Loucy (cell line): ENCODE results near the gene CUL1.

ENCODE experiments used
- H2AFZ ChIP-seq: fragments of 200-600 bp; sonication (generic); 2 replicates; pipeline ENCODE4 v1.6.0; 2016; ENCODE audit warnings: antibody characterized with exemption, mild to moderate bottlenecking, low read length, moderate library complexity
- H3F3A ChIP-seq: fragments of 200-600 bp; 2 replicates; pipeline ENCODE4 v1.6.0; 2016; ENCODE audit warnings: antibody characterized with exemption, low read depth, mild to moderate bottlenecking
- H3K27me3 ChIP-seq: fragments of 200-600 bp; sonication (generic); 2 replicates; pipeline ENCODE4 v1.6.1; 2014; ENCODE audit warnings: low read length, mild to moderate bottlenecking; ENCODE audit not compliant: insufficient read depth, poor library complexity, severe bottlenecking
- H3K36me3 ChIP-seq: fragments of 200-600 bp; sonication (generic); 2 replicates; pipeline ENCODE4 v1.6.1; 2016; ENCODE audit warnings: low read length; ENCODE audit not compliant: insufficient read depth
- H3K4me1 ChIP-seq: fragments of 200-600 bp; sonication (generic); 2 replicates; pipeline ENCODE4 v1.5.1; 2014; ENCODE audit warnings: low read length, mild to moderate bottlenecking; ENCODE audit not compliant: insufficient read depth, poor library complexity, severe bottlenecking
- H3K4me2 ChIP-seq: fragments of 200-600 bp; sonication (generic); 2 replicates; pipeline ENCODE4 v1.6.0; 2014; ENCODE audit warnings: antibody characterized with exemption, low read length, low read depth, mild to moderate bottlenecking; ENCODE audit not compliant: poor library complexity, severe bottlenecking
- H3K4me3 ChIP-seq: fragments of 200-600 bp; sonication (generic); 2 replicates; pipeline ENCODE4 v1.5.1; 2014; ENCODE audit warnings: low read length, mild to moderate bottlenecking, mixed read lengths; ENCODE audit not compliant: poor library complexity, severe bottlenecking
- H3K79me2 ChIP-seq: fragments of 200-600 bp; sonication (generic); 2 replicates; pipeline ENCODE4 v1.6.1; 2014; ENCODE audit warnings: low read length; ENCODE audit not compliant: insufficient read depth
- H3K9ac ChIP-seq: fragments of 200-600 bp; sonication (generic); 2 replicates; pipeline ENCODE4 v1.6.0; 2014; ENCODE audit warnings: mild to moderate bottlenecking, low read depth, low read length, moderate library complexity; ENCODE audit not compliant: poor library complexity, severe bottlenecking
- H3K9me2 ChIP-seq: fragments of 200-600 bp; sonication (generic); replicated peaks from 2 replicates; pipeline ENCODE4 v1.6.1; 2016; ENCODE audit warnings: low read depth, low read length, mixed read lengths
- H3K9me3 ChIP-seq: fragments of 200-600 bp; sonication (generic); 2 replicates; pipeline ENCODE4 v1.6.1; 2014; ENCODE audit warnings: mild to moderate bottlenecking, antibody characterized with exemption, low read length, low read depth; ENCODE audit not compliant: insufficient read depth
- H4K20me1 ChIP-seq: fragments of 200-600 bp; sonication (generic); 2 replicates; pipeline ENCODE4 v1.6.0; 2014; ENCODE audit warnings: antibody characterized with exemption, low read length, mild to moderate bottlenecking; ENCODE audit not compliant: insufficient read depth, poor library complexity, severe bottlenecking
- EZH2phosphoT487 ChIP-seq: fragments of 200-600 bp; IDR thresholded peaks from 2 replicates; pipeline ENCODE4 v1.6.1; 2018; ENCODE audit warnings: antibody characterized with exemption, mild to moderate bottlenecking, moderate library complexity, borderline replicate concordance
- TF ChIP-seq, protein P1 (sequence below): fragments of 200-600 bp; sonication (generic); conservative IDR thresholded peaks from 2 replicates; pipeline ENCODE4 v1.5.1; 2014; ENCODE audit warnings: mild to moderate bottlenecking, antibody characterized with exemption, low read length

The CUL1 gene

DNA sequence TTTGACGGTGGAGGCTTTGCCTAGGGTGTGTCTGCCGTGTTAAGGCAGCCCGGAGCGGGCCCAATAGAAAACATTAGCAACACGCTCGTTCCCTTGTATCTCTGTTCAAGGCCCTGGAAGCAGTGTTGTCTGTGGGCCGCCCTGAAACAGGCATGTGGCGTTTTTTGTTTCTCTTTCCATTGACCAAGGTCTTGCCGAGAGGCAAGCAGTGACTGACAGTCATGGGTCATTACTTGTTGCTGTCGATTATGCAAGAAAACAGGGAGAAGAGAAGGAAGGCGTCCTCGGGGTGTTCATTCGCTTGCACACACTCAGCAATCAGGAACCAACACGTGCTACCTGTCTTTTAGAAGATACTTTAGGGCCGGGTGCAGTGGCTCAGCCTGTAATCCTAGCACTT, 92.8 kb downstream of the CUL1 start:
- no peak for TF ChIP-seq EZH2phosphoT487
- TF ChIP-seq, protein P1, sequence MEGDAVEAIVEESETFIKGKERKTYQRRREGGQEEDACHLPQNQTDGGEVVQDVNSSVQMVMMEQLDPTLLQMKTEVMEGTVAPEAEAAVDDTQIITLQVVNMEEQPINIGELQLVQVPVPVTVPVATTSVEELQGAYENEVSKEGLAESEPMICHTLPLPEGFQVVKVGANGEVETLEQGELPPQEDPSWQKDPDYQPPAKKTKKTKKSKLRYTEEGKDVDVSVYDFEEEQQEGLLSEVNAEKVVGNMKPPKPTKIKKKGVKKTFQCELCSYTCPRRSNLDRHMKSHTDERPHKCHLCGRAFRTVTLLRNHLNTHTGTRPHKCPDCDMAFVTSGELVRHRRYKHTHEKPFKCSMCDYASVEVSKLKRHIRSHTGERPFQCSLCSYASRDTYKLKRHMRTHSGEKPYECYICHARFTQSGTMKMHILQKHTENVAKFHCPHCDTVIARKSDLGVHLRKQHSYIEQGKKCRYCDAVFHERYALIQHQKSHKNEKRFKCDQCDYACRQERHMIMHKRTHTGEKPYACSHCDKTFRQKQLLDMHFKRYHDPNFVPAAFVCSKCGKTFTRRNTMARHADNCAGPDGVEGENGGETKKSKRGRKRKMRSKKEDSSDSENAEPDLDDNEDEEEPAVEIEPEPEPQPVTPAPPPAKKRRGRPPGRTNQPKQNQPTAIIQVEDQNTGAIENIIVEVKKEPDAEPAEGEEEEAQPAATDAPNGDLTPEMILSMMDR = no peak
- no peaks in the 10 kb centered on the region for H4K20me1 ChIP-seq
- H3K9me2 ChIP-seq = no peaks in the 10 kb centered on the region
- H3K27me3 ChIP-seq = no peaks in the 10 kb centered on the region
- no peak overlapping the region for H3K4me2 ChIP-seq
- 0 out of 2 replicates have a peak, but pooled peaks cover 4% of the 10 kb centered on the region for H3K9me3 ChIP-seq
- H3K36me3 ChIP-seq = peaks cover 53% of the 10 kb centered on the region; the same call in 1 of the 2 replicates
- H3K4me1 ChIP-seq = no peaks in the 10 kb centered on the region
- H3K4me3 ChIP-seq = no peak overlapping the region
- H3K9ac ChIP-seq = no peak overlapping the region
- no peak overlapping the region for H2AFZ ChIP-seq
- H3K79me2 ChIP-seq = no peaks in the 10 kb centered on the region
- H3F3A ChIP-seq = no peaks in the 10 kb centered on the region

DNA sequence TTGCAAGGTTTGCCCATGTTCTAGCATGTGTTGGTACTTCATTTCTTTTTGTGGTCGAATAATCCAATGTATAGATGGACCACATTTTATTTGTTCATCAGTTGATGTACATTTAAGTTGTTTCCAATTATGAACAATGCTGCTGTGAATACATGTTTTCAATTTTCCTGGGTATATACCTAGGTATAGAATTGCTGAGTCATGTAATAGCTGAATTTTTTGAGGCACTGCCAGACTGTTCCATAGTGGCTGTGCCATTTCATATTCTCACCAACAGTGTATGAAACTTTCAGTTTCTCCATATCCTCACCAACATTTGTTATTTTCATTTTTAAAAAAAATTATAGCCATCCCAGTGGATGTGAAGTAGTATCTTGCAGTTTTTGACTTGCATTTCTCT, 94.9 kb downstream of the CUL1 start:
- H3K4me1 ChIP-seq = no peaks in the 10 kb centered on the region
- no peak overlapping the region for H3K4me2 ChIP-seq
- H3F3A ChIP-seq = no peaks in the 10 kb centered on the region
- peaks cover 46% of the 10 kb centered on the region; the same call in 1 of the 2 replicates for H3K36me3 ChIP-seq
- H4K20me1 ChIP-seq = no peaks in the 10 kb centered on the region
- H3K9ac ChIP-seq = no peak overlapping the region
- no peaks in the 10 kb centered on the region for H3K27me3 ChIP-seq
- no peaks in the 10 kb centered on the region for H3K9me2 ChIP-seq
- H3K4me3 ChIP-seq = no peak overlapping the region
- TF ChIP-seq, protein P1 = no peak
- TF ChIP-seq EZH2phosphoT487 = no peak
- H3K9me3 ChIP-seq = 0 out of 2 replicates have a peak, but pooled peaks cover 4% of the 10 kb centered on the region
- no peak overlapping the region for H2AFZ ChIP-seq
- no peaks in the 10 kb centered on the region for H3K79me2 ChIP-seq

DNA sequence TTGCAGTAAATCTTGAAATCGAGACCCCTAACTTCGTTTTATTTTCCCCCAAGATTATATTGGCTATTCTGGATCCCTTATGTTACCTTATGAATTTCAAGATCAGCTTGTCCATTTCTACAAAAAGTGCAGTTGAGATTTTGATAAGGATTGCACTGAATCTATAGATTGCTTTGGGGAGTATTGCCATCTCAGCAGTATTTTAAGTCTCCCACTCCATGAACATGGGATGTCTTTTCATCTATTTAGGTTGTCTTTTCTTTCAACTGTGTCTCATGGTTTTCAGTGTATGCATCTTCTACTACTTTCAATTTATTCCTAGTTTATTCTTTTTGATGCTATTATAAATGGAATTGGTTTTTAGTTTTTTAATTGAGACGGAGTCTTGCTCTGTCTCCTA, 95.8 kb downstream of the CUL1 start:
- TF ChIP-seq EZH2phosphoT487 = no peak
- Histone ChIP-seq H3K79me2 (no peaks in the 10 kb centered on the region), H3K36me3 (peaks cover 48% of the 10 kb centered on the region; the same call in 1 of the 2 replicates), H3K27me3 (no peaks in the 10 kb centered on the region), H3F3A (no peaks in the 10 kb centered on the region), H3K4me2 (no peak overlapping the region), H3K9me3 (0 out of 2 replicates have a peak, but pooled peaks cover 4% of the 10 kb centered on the region), H3K4me1 (no peaks in the 10 kb centered on the region), H4K20me1 (no peaks in the 10 kb centered on the region), H3K9me2 (no peaks in the 10 kb centered on the region), H3K9ac (no peak overlapping the region), H2AFZ (no peak overlapping the region), H3K4me3 (no peak overlapping the region)

DNA sequence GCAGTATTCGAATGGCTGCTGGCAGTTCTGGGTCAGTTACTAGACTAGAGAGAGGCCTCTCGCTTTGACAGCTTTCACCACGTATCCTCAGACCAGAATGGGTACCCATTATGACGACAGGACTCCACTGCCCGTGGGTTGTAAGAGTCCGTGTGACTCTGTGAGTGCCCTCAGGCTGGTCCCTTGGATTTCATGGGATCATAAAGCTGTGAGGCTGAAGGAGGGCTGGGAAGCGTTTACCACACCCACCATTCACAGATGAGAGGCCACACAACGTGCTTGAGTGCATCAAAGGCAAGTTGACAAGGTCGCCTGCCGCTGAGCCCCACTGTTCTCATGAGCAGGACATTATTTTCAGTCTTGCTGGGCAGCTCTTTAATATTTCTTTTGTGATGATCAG, 98.1 kb downstream of the CUL1 start:
- Histone ChIP-seq H3K4me1 (no peaks in the 10 kb centered on the region), H3K4me3 (no peak overlapping the region), H3K27me3 (no peaks in the 10 kb centered on the region), H3K36me3 (peaks cover 44% of the 10 kb centered on the region; the same call in 1 of the 2 replicates), H2AFZ (no peak overlapping the region), H3K79me2 (no peaks in the 10 kb centered on the region), H3F3A (no peaks in the 10 kb centered on the region), H3K9me3 (0 out of 2 replicates have a peak, but pooled peaks cover 4% of the 10 kb centered on the region), H4K20me1 (no peaks in the 10 kb centered on the region), H3K9ac (no peak overlapping the region), H3K4me2 (no peak overlapping the region), H3K9me2 (no peaks in the 10 kb centered on the region)
- TF ChIP-seq, protein P1 = no peak
- no peak for TF ChIP-seq EZH2phosphoT487
